ENCODE measurements around the gene CSMD2.

Gene CSMD2

GRCh38 chr1:33927721-33928120 is 237.3 kb downstream of the CSMD2 start:
- no peak overlapping the region for H3K27ac ChIP-seq
- H3K4me3 ChIP-seq (ENCODE audit: low read depth in 1 of 2, low read length in 1 of 2): no peak overlapping the region
- no peaks in the 10 kb centered on the region for H3K9me3 ChIP-seq
- H3K4me1 ChIP-seq (ENCODE audit: control insufficient read depth in 1 of 2, insufficient read depth in 1 of 2, low read depth in 1 of 2, low read length in 1 of 2): no peaks in the 10 kb centered on the region
- TF ChIP-seq CTCF (IDR thresholded peaks at IDR 0.05): no peak
- no peaks in the 10 kb centered on the region for H3K36me3 ChIP-seq
- H3K27me3 ChIP-seq: no peaks in the 10 kb centered on the region

DNA sequence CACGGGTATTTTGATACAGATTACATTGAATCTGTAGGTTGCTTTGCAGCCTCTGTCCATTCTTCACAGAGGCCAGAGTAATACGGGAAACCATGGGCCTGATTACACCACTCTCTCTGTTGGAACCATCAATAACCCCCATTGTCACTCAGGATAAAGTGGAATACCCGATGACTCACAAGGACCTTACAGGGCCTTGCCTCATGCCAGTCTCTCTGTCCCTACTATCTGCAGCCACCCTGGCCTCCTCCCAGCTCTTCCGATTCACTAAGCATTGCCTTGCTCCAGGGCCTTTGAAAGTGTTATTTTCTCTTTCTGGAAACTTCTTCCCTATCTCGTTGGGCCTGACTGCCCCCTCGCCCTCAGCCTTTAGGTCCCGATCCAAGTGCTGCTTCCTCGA is 239.4 kb downstream of the CSMD2 start:
- no peak for TF ChIP-seq CTCF (IDR thresholded peaks at IDR 0.05)
- H3K36me3 ChIP-seq: no peaks in the 10 kb centered on the region
- no peaks in the 10 kb centered on the region for H3K4me1 ChIP-seq (ENCODE audit: control insufficient read depth in 1 of 2, insufficient read depth in 1 of 2, low read depth in 1 of 2, low read length in 1 of 2)
- no peak overlapping the region for H3K27ac ChIP-seq
- no peak overlapping the region for H3K4me3 ChIP-seq (ENCODE audit: low read depth in 1 of 2, low read length in 1 of 2)
- H3K9me3 ChIP-seq: no peaks in the 10 kb centered on the region
- H3K27me3 ChIP-seq: no peaks in the 10 kb centered on the region

DNA sequence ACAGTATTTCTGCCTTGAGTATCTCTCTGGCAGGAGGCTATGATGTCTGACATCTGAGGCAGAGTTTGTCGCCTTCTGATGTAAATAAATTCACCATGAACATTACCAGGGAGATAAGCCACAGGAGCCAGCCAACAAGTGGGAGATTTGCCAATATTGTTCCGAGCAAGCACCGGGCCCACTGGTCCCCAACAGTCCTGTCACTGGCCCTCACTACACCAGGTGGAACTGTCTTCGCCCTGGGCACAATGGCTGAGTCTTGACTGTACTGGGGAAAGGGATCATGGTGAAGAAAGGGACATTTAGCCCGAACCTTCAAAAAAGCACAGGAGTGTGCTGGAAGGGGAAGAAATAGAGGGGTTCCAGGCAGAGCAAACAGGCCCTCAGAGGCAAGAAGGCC is 243.7 kb downstream of the CSMD2 start:
- H3K27ac ChIP-seq: no peak overlapping the region
- no peaks in the 10 kb centered on the region for H3K9me3 ChIP-seq
- no peak overlapping the region for H3K4me3 ChIP-seq (ENCODE audit: low read depth in 1 of 2, low read length in 1 of 2)
- no peaks in the 10 kb centered on the region for H3K27me3 ChIP-seq
- H3K36me3 ChIP-seq: no peaks in the 10 kb centered on the region
- H3K4me1 ChIP-seq (ENCODE audit: control insufficient read depth in 1 of 2, insufficient read depth in 1 of 2, low read depth in 1 of 2, low read length in 1 of 2): no peaks in the 10 kb centered on the region
- TF ChIP-seq CTCF (IDR thresholded peaks at IDR 0.05): no peak

DNA sequence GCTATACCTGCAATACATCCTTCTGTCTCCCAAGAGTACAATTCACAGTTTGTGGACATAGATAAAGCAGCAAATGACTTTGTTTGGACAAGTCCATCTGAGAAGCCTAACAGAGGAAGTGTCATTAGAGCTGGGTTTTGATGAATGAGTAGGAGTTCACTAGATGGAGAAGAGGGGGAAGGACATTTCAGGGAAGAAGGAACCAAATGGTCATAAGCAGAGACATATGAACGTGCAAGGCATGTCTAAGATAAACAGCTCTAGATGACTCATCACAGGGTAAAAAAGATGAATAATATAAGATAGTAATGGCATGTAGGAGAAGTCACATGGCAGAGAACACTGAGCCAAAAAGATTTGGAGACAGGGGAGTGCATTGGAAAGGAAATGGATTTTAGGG is 246.7 kb downstream of the CSMD2 start:
- Histone ChIP-seq H3K4me3 (ENCODE audit: low read depth in 1 of 2, low read length in 1 of 2) (no peak overlapping the region), H3K9me3 (no peaks in the 10 kb centered on the region)
- no peak for TF ChIP-seq CTCF (IDR thresholded peaks at IDR 0.05)

DNA sequence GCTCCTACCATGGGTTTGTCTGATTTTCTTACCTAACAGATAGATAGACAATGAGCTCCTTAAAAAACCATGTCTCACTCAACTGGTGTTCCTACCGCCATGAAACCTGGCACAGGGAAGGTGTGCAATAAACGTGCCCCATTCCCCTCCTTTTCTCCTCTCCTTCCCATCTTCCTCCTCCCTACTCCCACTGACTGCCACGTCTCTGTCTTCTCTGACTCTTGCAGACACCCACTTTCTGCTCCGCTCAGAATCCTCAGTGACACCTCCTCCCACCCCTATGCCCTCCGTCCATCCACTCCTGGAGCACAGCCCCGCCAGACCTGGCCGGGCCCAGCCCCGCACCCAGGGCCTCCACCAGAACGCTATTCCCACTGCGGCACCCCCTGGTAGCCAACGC is 248.2 kb downstream of the CSMD2 start:
- no peaks in the 10 kb centered on the region for H3K36me3 ChIP-seq
- H3K9me3 ChIP-seq: no peaks in the 10 kb centered on the region
- no peak overlapping the region for H3K4me3 ChIP-seq (ENCODE audit: low read depth in 1 of 2, low read length in 1 of 2)
- no peak overlapping the region for H3K27ac ChIP-seq
- no peaks in the 10 kb centered on the region for H3K27me3 ChIP-seq
- no peaks in the 10 kb centered on the region for H3K4me1 ChIP-seq (ENCODE audit: control insufficient read depth in 1 of 2, insufficient read depth in 1 of 2, low read depth in 1 of 2, low read length in 1 of 2)
- no peak for TF ChIP-seq CTCF (IDR thresholded peaks at IDR 0.05)

More for the DNA sequence above, 246.7 kb downstream of the CSMD2 start:
- H3K36me3 ChIP-seq: no peaks in the 10 kb centered on the region
- no peaks in the 10 kb centered on the region for H3K4me1 ChIP-seq (ENCODE audit: control insufficient read depth in 1 of 2, insufficient read depth in 1 of 2, low read depth in 1 of 2, low read length in 1 of 2)
- H3K27ac ChIP-seq: no peak overlapping the region
- H3K27me3 ChIP-seq: no peaks in the 10 kb centered on the region

DNA sequence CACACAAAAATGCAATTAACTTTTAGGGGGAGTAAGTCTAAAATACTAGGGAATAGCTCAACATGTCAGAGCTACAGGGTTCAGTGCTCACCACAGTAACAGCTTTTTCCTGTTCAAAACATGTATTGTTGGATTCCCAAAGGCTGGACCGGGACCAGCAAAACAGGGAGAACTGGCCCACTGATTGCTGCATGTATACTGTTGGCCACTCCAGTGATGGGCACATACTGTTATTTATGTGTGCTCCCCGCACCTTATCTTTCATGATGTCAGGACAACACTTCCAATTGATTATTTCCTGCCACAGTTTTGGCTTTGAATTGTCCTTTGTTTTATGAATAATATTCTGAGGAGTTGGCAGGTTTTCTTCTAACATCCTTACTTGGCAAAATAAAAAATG is 250.5 kb downstream of the CSMD2 start:
- Histone ChIP-seq H3K27ac (no peak overlapping the region), H3K4me3 (ENCODE audit: low read depth in 1 of 2, low read length in 1 of 2) (no peak overlapping the region), H3K27me3 (no peaks in the 10 kb centered on the region), H3K36me3 (no peaks in the 10 kb centered on the region), H3K9me3 (no peaks in the 10 kb centered on the region), H3K4me1 (ENCODE audit: control insufficient read depth in 1 of 2, insufficient read depth in 1 of 2, low read depth in 1 of 2, low read length in 1 of 2) (no peaks in the 10 kb centered on the region)
- TF ChIP-seq CTCF (IDR thresholded peaks at IDR 0.05): no peak

Data from neutrophil (primary cell).